GM21515 (cell line): ENCODE data around the gene CALML5.
"Not testable (repeated sequence)": the region's sequence is repeated elsewhere in the genome, so short reads cannot be mapped to it uniquely, and the experiment has no call there.

Source experiments
- ATAC-seq: cut with Tn5 transposase; IDR thresholded peaks from one replicate; pipeline ENCODE4 v1.9.1; 2021; ENCODE audit not compliant: unreplicated experiment

CALML5 gene

DNA sequence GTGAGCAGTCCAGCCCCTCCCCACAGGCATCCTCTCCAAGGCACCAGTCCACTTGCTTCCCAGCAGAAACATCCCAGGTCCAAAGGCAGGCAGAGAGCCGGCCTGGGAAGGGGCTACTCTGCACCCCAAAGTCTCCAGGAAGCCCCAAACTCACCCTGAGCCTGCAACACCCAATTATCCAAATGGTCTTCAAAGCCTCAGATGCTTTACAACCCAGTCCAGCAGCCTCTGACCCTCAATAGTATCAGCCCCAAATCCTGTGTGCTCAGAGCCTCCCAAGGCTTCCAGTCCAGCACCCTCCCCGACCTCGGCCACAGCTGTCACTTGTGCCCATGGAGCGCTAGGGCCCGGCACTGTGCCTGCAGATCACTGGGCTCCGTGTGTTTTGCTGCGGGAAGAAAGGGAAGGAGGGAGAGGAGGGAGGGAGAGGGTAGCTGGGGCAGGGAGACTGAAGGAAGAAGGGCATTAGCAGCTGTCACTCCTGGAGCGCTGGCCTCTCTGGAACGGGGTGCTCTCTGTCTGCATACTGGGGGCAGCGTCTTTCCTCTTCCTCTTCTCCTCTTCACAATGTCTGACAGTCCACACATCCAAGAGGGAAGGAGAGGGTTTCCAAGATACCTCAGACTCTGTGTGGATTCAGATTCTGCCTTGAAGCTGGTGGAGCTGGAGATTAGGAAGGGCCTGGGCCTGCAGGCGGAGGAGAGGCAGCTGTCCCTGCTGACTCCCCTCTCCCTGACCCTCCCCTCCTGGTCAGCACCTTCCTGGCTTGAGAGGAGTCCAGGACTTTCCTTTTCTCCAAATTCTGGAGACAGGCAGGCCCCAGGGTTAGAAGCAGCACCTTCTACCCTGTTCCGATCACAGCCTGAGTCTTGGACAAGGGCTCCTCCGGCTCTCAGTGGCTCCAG, 13.2 kb downstream of the CALML5 start:
- no peak for ATAC-seq

DNA sequence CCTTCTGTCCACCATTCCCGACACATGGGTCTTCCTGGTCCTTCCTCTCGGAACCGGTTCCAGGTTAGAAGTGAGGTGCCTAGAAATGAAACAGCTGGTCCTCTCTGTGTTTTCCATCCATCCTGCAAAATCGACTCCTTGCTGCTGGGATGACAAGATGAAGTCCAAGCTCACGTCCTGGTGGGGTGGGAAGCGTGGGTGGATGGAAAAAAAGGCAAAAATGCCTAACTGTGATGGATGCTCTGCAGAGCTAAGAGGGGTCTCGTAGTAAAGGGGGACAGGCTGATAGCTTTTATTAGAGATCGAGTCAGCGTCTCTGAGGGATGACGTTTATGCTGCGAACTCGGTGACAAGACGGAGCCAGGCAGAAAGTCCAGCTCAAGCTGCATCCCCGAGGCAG, 14.1 kb downstream of the CALML5 start:
- no peak for ATAC-seq

DNA sequence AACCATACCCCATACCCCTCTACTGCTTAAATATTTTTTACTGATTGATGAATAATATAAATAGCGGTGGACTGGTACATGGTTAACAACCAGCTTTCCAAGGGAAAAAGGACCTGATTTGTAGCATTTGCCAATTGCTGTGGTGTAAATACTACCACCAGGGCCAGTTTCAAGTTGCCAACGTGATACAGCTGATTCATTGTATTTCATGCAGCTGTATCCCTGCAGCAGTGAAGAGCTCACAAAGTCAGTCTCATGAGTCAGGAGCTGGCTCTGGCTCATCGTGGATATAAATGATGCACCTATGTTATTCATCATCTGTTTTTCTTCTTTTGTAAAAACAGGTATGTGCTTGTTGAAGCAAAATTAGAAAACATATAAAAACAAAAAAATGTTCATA, 15.2 kb downstream of the CALML5 start:
- no peak for ATAC-seq

DNA sequence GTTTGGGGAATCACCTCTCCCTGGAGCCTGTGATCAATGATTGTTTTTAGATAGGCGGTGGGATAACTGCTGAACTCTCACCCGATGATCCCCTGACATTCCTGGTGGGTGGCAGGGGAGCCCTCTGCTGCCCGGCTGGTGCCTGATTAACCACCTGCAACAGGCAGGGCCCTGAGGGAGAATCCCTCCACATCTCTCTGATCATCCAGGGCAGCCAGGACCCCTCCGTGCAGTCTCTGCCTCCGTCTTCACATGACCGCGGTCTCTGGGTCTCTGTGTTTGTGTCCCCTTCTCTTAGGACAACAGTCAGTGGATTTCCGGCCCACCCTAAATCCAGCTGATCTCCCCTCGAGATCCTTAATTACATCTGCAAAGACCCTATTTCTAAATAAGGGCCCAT, 17.4 kb downstream of the CALML5 start:
- no peak for ATAC-seq

DNA sequence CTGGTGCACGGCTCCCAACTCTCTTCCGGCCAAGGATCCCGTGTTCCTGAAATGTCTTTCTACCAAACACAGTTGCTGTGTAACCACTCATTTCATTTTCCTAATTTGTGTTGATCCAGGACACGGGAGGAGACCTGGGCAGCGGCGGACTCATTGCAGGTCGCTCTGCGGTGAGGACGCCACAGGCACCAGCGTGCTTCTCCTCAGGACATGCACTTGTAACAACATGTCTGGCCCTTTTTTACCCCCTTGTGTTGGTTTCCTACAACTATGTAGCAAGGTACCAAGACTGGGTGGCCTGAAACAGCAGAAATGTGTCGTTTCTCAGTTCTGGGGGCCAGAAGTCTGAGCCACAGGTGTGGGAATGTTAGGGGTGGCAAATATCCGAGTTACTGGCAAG, 18.2 kb downstream of the CALML5 start:
- ATAC-seq, result no peak

DNA sequence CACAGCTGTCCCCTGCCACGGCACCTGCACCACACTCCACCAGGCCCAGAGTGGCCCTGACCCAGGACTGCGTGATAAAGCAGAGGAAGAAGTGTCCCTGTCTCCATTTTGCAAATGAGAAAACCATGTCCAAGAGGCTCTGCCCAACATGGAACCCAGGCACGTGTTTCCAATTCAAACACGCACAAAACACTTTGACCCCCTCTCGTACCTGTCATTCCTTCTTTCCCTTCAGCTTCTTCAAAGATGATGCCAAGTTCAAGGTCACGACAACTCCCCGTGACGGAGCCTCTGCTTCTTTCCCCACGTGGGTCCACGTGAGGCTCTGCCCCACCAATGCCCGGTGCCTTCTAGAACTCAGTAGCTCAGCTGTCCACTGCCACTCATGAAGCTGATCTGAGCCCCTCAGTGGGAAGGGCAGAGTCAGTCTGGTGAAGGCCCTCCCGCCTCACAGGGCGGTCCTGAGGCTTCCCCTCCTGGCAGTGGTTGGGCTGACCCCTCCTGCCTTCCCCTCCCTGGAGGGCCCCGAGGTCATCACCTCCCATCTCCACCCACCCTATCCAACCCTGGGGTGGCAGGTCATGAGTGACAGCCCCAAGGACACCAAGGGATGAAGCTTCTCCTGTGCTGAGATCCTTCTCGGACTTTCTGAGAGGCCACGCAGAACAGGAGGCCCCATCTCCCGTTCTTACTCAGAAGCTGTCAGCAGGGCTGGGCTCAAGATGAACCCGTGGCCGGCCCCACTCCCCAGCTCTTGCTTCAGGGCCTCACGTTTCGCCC, 19.0 kb downstream of the CALML5 start:
- ATAC-seq, result no peak

DNA sequence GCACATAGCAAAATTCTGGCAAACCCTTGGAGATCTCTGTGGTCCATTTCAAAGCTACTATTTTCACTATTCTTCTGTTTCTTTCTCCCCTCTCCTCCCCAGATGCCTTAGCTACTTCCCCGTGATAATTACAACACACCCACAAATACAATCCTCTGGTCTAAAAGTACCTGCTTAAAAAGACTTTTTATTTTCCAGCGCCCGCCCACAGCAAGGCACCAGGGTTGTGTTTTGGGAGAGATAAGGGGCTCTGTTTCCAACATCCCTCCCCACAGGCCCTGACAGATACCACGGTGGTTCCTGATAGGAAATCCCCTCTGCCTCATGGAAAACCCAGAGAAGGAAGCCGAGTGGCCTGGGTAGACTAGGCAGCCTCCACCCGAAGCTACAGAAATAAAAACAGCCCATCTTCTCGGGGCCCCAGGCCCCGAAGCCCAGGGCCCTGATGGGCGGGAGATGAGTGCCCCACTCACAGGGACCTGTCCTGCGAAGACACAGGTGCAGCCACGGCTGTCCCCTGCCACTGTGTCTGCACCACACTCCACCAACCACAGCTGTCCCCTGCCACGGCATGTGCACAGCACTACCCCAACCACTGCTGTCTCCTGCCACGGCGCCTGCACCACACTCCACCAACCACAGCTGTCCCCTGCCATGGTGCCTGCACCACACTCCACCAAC, 19.7 kb downstream of the CALML5 start:
- no peak for ATAC-seq

DNA sequence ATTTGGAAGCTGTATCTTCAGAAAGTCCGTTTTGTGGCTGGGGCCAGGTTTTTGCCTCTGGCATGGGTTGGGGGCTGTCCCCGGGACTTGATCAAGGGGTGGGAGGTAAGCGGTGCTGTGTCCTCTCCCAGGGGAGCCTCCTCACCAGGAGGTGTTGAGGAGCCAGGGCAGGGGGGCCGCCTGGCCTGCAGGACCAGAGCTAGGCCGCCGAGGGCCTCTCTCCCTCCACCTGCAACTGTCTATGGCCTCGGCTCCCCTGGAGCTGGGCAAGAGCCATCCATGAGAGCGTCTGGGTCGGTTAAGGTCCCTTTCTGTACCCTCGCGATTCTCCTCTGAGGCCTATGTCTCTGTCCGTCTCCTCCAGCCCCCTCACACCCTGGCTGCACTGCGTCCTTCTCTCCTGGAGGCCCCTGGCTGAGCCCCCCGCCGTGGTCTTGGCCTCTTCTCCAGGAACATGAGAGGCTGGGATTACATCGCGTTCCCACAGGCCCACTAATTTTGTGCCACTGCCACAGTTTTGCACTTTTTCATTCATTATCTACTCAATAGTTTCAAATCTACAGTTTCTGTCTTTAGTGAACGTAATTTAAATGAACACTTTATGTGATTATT, 20.6 kb downstream of the CALML5 start:
- ATAC-seq, result no peak

DNA sequence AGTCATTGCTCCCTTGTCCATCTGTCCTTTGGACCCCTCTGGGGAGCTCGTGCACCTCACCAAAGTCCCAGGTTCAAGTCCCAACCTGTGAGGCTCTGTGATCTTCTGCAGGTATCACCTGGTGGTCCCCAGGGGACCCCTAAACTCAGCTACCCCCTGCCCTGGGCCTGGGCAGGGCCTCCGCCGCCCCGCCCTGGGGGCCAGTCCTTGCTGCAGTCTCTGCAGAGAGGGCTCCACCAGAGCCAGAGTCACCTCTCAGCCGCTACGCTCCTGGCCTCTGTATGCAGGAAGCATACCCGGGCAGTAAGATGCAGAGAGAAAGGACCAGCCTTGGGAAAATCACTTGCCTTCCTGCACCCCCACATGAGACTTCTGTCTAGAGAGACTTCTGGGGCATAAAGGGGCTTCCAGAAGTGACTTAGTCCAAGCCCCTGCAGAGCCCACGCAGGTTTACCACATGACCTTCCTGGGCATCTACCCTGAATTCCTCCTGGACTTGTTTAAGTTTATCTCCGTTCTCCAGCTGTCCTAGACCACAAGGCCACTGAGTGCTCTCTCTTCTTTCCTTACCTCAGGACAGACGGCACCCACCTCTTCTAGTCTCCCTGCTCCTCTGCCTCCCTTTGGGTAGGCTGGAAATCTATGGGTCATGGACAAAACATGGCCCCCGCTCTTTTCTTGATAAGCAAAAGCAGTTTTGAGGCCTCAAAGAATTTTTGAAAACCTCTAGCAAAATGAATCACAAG, 21.2 kb downstream of the CALML5 start:
- ATAC-seq, result no peak

DNA sequence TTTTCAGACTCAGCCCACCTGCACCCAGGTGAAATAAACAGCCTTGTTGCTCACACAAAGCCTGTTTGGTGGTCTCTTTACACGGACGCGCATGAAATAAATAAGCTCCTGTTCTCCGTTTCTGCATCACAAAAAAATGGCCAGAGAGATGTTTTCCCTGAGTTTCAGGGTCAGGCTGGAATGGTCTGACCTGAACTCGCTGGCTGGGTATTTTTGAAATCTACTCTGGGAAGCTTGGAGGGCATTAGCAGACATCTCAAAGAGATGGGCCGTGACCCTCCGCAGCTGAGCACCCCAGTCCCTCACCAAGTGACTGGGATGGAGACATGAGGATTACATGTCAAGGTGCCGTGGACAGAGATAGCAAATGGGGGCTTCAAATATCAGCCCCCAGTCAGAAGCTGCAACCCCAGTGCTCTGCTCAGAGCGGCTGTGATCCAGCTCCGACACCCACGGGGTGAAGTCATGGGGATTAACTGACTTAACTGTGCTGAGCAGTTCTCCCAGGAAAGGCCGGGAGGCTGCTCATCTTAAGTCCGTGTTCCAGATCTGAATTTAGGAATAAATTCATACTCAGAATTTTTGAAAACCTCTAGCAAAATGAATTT, 22.3 kb downstream of the CALML5 start:
- no peak for ATAC-seq

DNA sequence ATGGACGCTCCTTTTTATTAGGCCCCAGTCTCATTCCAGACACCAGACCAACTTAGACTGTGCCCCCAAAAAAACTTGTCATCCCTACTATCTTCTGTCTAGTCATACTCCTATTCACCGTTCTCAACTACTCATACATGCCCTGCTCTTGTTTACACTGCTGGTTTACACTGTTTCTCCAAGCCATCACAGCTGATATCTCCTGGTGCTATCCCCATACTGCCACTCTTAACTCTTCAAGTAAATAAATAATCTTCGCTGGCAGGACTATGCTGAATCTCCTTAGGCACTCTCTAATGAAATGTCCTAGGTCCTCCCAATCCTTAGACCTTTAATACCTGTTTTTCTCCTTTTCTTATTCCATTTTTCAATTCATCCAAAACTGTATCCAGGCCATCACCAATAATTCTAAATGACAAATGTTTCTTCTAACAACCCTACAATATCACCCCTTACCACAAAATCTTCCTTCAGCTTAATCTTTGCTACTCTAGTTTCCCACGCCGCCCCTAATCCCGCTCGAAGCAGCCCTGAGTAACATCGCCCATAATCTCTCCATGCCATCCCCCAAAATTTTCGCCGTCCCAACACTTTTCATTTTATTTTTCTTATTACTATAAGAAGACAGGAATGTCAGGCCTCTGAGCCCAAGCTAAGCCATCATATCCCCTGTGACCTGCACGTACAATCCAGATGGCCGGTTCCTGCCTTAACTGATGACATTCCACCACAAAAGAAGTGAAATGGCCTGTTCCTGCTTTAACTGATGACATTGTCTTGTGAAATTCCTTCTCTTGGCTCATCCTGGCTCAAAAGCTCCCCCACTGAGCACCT, 23.2 kb downstream of the CALML5 start:
- not testable (repeated sequence) for ATAC-seq

DNA sequence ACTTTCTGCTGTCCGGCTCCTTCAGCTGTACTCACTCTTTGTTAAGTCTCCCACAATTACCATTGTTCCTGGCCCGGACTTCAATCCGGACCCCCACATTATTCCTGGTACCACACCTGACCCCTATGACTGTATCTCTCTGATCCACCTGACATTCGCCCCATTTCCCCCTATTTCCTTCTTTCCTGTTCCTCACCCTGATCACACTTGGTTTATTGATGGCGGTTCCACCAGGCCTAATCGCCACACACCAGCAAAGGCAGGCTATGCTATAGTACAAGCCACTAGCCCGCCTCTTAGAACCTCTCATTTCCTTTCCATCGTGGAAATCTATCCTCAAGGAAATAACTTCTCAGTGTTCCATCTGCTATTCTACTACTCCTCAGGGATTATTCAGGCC, 24.3 kb downstream of the CALML5 start:
- ATAC-seq, result not testable (repeated sequence)

DNA sequence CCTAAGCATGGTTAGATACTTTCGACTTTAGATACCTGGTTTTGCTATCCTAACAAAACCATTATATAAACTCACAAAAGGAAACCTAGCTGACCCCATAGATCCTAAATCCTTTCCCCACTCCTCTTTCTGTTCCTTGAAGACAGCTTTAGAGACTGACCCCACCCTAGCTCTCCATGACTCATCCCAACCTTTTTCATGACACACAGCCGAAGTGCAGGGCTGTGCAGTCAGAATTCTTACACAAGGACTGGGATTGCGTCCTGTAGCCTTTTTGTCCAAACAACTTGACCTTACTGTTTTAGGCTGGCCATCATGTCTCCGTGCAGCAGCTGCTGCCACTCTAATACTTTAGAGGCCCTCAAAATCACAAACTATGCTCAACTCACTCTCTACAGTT, 24.7 kb downstream of the CALML5 start:
- not testable (repeated sequence) for ATAC-seq

DNA sequence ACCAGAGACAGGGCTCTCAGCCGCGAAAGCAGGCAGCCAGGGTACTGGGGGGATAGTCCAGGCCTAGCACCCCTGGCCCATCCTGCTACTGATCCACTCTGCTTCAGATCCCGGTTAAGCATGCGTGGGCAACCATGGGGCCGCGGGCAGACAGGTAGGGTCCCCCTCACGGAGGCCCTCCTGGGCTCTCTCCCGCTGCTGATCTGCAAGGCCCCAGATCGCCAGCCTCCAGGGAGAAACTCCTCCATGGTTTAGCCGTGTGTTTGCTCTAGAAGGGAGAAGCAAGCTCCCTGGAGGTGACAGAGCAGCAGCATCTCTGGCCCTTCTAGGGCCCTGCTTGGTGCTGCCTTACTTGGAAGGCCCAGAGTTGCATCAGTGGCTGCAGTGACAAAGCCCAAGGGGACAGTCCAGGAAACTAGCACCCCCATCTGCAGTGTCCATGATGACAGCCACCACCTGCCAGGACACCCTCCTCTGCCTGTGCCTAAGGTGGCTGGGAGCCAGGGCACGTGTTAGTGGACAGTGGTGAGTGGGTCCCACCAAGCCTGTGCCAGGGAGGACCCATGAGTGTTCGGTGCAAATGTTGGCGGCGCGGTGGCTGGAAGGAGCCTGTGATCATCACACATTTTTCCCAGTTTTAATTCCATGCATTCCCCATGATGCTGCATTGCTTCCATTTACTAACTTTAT, 29.2 kb downstream of the CALML5 start:
- ATAC-seq, result no peak

DNA sequence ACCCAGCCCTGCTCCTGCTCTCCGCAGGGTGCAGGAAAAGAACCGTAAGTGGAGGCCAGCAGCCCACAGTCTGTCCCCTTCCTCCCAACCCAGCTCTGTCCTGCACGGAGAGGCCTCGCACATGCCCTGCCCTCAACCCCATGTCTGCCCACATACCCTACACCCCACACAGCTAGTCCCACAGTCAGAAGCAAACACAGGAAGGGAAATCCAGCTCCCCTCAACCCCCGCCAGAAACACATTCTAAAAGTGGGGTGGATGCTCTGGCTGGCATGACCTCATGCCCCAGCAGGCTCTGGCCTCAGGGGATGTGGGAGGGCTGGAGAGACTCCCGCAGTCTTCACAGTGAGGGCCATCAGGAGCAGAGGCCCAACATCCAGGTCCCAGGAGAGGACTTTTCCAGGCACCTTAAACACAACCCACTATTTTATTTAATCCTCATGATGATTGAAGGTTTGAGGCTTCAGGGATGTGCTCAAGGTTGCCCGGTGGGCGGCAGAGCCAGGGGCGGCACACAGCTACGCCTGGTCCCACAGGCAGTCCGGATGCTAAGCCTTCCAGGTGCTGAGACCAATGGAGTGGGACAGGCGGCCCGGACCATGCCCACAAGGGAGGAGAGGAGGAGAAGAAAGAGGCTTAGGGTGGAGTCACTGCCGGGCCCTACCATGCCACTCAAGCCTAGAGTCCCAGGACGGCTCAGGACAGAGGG, 29.9 kb downstream of the CALML5 start:
- no peak for ATAC-seq

DNA sequence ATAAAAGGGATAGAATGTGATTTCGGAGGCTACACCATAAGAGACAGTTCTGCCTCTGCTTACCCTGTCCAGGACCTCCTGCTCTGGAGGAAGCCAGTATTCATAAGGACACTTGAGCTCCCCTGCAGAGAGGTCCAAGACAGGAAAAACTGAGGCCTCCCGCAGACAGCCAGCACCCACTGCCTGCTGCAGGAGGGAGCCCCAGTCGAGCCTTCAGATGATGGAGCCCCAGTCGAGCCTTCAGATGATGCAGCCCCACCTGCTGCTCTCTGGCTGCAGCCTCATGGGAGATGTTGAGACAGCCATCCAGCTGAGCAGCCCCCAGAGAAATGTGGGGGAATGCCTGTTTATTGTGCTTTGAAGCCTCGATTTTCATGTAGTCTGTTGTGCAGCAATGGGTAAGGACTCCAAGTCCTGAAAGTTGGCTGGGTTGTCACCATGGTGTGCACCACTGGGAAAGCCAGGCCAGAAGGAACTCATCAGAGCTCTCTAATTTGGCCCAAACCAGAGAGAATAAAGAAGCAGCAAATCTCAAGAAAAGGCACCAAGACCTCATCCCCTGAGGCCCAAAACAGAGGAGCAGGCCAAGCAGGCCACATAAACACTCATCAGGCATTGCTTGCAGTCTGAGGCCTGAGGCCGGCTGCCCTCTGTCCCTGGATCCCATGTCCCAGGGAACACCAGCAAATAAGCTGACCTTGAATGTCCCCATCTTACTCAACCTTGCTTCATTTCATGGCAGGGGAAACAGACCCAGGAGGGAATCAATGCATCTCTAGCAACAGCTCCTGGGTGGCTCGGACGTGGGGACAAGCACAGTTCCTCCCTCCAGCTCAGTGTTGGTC, 30.9 kb downstream of the CALML5 start:
- ATAC-seq, result no peak

DNA sequence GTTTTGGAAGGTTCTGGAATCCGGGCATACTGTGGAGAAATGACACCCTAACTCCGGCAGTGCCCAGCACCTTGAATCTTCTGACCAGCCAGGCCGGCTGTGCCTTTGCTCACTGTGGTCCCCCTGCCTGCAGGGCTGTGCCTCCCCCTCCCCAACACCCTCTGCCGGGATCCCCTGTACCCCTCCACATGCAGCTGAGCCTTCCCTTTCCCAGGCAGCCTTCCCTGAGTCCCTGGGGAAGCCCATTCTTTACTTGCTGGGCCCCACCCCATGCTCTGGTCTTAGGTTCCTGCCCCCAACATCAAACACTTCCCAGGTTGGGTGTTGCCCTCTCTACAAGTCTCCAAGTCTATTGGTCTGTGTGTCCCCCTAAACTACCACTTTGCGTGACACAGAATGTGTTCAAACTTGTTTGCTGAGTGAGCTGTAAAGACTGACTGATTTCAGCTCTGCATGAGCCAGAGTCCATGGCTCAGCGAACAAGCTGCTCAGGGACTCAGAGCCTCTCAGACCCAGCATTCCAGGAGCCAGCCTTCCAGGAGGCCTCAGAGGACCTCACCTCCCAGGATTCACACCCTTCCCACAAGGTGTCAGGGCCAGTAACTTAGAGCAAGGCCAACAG, 31.6 kb downstream of the CALML5 start:
- ATAC-seq, result no peak
